ENCODE measurements around the gene EFEMP1. TPM values are rescaled to one million over a fixed set of nuclear protein-coding genes. Genes with fewer than 3 reads are reported as not detected.

EFEMP1 gene
- total RNA-seq, 1 experiment from 2014 or later = 9.4 TPM

GRCh38 chr2:55877087-55877436 lies 46.5 kb downstream of the EFEMP1 start:
- Histone ChIP-seq H3K4me3 (ENCODE audit: insufficient read depth, low read depth, low read length) (no peak overlapping the region), H3K27me3 (ENCODE audit: control insufficient read depth, insufficient read depth, low read length) (no peaks in the 10 kb centered on the region), H3K36me3 (replicated peaks; ENCODE audit: control insufficient read depth, insufficient read depth, low read length) (no peaks in the 10 kb centered on the region)
- DNase-seq = no peak

DNA sequence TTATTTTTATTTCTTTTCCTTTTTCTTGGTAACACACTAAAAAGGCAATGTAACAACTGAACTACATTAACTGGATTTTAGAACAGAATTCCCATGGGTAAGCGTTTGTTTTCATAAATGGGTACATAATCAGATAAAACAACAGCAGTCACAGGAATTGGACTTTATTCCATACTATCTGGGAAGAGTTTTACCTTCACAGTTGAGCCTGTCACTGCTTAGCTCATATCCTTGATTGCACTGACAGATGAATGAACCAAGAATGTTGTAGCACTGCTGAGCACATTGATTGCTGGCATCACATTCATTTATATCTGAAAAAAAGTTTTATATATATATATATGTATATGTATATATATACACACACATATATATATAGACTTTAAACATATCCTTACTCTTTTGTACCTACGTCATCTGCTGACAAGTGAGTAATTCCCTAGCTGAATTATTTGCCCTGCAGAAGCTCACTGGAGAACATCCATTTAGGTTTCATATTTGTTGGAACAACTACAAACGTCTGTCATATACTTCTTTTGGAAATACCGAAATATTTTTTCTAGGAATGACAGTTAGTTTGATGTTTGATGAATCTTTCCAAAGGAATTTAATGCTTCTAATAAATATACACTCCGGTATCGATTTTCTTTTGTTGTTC lies 47.0 kb downstream of the EFEMP1 start:
- H3K4me3 ChIP-seq (ENCODE audit: insufficient read depth, low read depth, low read length) = no peak overlapping the region
- DNase-seq = no peak
- H3K36me3 ChIP-seq (replicated peaks; ENCODE audit: control insufficient read depth, insufficient read depth, low read length) = no peaks in the 10 kb centered on the region
- no peaks in the 10 kb centered on the region for H3K27me3 ChIP-seq (ENCODE audit: control insufficient read depth, insufficient read depth, low read length)

DNA sequence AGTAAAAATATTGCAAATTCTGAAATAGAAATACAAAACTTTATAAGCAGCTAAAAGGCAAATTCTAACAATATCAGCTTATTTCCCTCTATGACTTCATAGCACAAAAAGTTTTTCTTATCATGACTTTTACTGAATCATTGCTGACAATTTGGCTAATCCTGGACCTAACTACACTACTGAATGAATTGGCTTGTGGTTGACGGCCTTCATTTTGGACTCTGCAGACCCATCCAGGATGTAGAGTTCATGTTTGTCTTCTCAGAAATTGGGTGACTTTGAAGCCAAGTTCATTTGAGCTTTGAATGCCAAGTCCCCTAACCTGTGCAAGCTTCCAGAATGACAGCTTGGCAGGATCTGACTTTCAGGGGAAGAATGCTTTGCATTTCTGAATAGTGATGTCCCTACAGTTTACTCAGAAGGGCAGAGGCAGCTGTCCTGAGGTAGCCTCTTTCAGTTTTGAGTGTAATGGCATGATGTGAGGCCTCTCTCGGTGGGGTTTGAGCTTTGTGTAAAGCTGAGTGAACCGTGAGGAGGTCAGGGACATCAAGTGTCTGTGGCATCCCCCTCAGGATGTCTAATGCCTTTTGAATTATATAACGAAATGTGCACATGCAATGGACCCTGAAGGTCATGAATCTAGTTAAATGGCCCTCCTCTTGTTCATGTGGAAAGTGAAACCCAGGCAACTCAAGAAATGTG lies 48.0 kb downstream of the EFEMP1 start:
- Histone ChIP-seq H3K4me3 (ENCODE audit: insufficient read depth, low read depth, low read length) (no peak overlapping the region), H3K36me3 (replicated peaks; ENCODE audit: control insufficient read depth, insufficient read depth, low read length) (no peaks in the 10 kb centered on the region), H3K27me3 (ENCODE audit: control insufficient read depth, insufficient read depth, low read length) (no peaks in the 10 kb centered on the region)
- DNase-seq = no peak

DNA sequence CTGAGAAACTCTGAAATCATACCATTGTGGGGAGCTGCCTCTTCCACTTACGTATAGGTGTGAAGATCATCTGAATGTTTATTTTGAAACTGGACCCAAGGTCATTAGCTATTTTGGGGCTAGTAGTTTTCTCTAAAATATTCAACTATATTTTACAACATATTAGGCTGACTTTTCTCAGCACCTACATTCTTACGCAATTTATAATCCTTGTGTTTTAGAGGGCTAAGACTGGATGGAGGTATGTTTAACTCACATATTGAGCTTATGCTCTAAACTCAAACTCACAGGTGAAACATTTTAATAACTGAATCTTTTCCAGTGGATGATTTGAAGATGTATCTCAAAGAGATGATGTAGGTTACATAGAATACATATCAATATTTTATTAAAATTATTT lies 49.2 kb downstream of the EFEMP1 start:
- no peaks in the 10 kb centered on the region for H3K27me3 ChIP-seq (ENCODE audit: control insufficient read depth, insufficient read depth, low read length)
- no peaks in the 10 kb centered on the region for H3K36me3 ChIP-seq (replicated peaks; ENCODE audit: control insufficient read depth, insufficient read depth, low read length)
- no peak overlapping the region for H3K4me3 ChIP-seq (ENCODE audit: insufficient read depth, low read depth, low read length)
- DNase-seq = no peak

GRCh38 chr2:55871637-55872036 lies 51.9 kb downstream of the EFEMP1 start:
- no peaks in the 10 kb centered on the region for H3K36me3 ChIP-seq (replicated peaks; ENCODE audit: control insufficient read depth, insufficient read depth, low read length)
- no peaks in the 10 kb centered on the region for H3K27me3 ChIP-seq (ENCODE audit: control insufficient read depth, insufficient read depth, low read length)
- no peak for DNase-seq
- H3K4me3 ChIP-seq (ENCODE audit: insufficient read depth, low read depth, low read length) = no peak overlapping the region

GRCh38 chr2:55869637-55870325 lies 53.8 kb downstream of the EFEMP1 start:
- DNase-seq = no peak
- Histone ChIP-seq H3K36me3 (replicated peaks; ENCODE audit: control insufficient read depth, insufficient read depth, low read length) (no peaks in the 10 kb centered on the region), H3K4me3 (ENCODE audit: insufficient read depth, low read depth, low read length) (no peak overlapping the region), H3K27me3 (ENCODE audit: control insufficient read depth, insufficient read depth, low read length) (no peaks in the 10 kb centered on the region)

DNA sequence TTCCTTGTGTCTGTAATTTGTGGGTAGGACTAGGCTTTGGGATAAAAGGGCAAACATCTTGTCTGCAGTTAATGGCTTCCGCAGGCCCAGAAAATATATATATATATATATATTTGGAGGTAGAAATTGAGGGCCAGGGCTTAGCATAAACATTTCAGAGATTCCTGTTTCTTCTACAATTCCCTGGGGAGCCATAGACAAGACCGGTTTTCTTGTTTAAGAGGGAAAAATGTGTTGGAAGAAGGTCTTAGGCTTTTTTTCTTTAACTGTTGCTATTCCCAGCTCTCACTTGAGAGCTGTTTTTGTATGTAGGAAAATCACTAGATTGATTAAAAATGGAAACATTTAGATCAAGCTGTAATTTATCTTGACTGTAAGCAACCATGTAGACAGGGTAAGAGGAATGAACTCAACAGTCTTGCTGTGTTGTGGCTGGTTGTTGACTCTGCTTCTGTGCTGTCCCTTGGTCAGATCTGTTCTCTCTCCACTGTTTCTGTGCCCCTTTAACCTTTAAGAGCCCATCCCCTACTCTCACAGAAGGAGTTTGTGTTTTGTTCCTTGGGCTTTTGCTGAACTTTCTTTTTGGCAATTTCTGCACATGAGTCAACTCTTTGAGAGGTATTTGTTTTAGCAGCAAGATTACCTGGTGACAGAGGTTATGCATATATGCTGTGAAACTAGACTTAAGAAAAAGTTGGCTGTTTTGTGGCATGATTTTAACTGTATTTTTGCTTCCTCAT lies 58.3 kb downstream of the EFEMP1 start:
- H3K27me3 ChIP-seq (ENCODE audit: control insufficient read depth, insufficient read depth, low read length) = no peaks in the 10 kb centered on the region
- no peak overlapping the region for H3K4me3 ChIP-seq (ENCODE audit: insufficient read depth, low read depth, low read length)
- DNase-seq = no peak
- H3K36me3 ChIP-seq (replicated peaks; ENCODE audit: control insufficient read depth, insufficient read depth, low read length) = no peaks in the 10 kb centered on the region

- H3K4me3 ChIP-seq (ENCODE audit: insufficient read depth, low read depth, low read length) = no peak overlapping the region
- H3K27me3 ChIP-seq (ENCODE audit: control insufficient read depth, insufficient read depth, low read length) = no peaks in the 10 kb centered on the region
- no peaks in the 10 kb centered on the region for H3K36me3 ChIP-seq (replicated peaks; ENCODE audit: control insufficient read depth, insufficient read depth, low read length)
- DNase-seq = no peak
Measured at GRCh38 chr2:55864351-55865084, 59.1 kb downstream of the EFEMP1 start.

- H3K4me3 ChIP-seq (ENCODE audit: insufficient read depth, low read depth, low read length) = no peak overlapping the region
- H3K36me3 ChIP-seq (replicated peaks; ENCODE audit: control insufficient read depth, insufficient read depth, low read length) = no peaks in the 10 kb centered on the region
- no peak for DNase-seq
- no peaks in the 10 kb centered on the region for H3K27me3 ChIP-seq (ENCODE audit: control insufficient read depth, insufficient read depth, low read length)
Measured at GRCh38 chr2:55862673-55863390, 60.8 kb downstream of the EFEMP1 start.

GRCh38 chr2:55862246-55862645 lies 61.3 kb downstream of the EFEMP1 start:
- DNase-seq = no peak
- H3K27me3 ChIP-seq (ENCODE audit: control insufficient read depth, insufficient read depth, low read length) = no peaks in the 10 kb centered on the region
- H3K36me3 ChIP-seq (replicated peaks; ENCODE audit: control insufficient read depth, insufficient read depth, low read length) = no peaks in the 10 kb centered on the region
- no peak overlapping the region for H3K4me3 ChIP-seq (ENCODE audit: insufficient read depth, low read depth, low read length)

DNA sequence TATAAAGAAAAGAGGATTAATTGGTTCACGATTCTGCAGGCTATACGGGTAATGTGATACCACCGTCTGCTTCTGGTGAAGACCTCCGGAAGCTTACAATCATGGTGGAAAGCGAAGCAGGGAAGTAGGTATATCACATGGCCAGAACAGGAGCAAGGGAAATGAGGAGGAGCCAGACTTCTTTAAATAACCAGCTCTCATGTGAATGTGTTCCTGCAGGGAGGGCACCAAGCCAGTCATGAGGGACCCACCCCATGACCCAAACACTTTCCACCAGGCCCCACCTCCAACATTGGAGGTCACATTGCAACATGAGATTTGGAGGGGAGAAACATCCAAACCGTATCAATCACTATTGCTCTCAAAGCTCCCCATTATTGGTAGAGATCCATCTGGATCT lies 61.8 kb downstream of the EFEMP1 start:
- no peaks in the 10 kb centered on the region for H3K36me3 ChIP-seq (replicated peaks; ENCODE audit: control insufficient read depth, insufficient read depth, low read length)
- no peak overlapping the region for H3K4me3 ChIP-seq (ENCODE audit: insufficient read depth, low read depth, low read length)
- no peak for DNase-seq
- no peaks in the 10 kb centered on the region for H3K27me3 ChIP-seq (ENCODE audit: control insufficient read depth, insufficient read depth, low read length)

DNA sequence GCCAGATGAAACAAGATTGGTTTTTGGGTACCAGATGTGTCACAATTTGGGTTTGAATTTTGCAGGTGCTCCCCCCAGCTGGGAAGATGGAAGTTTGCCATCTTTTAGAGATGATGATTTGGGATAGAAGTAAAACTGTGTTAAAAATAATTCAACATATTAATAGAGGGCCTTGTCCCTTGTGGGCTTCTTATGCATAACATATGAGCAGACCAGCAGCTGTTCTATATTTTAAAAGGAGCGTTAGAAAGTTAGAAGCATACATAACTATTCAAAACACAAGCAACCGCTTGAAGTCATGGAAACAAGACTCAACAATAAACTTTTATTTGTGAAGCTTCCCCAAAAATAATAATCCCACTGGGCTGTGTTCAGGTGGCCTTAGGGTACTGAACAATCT lies 62.8 kb downstream of the EFEMP1 start:
- H3K4me3 ChIP-seq (ENCODE audit: insufficient read depth, low read depth, low read length) = no peak overlapping the region
- H3K36me3 ChIP-seq (replicated peaks; ENCODE audit: control insufficient read depth, insufficient read depth, low read length) = no peaks in the 10 kb centered on the region
- no peak for DNase-seq
- H3K27me3 ChIP-seq (ENCODE audit: control insufficient read depth, insufficient read depth, low read length) = no peaks in the 10 kb centered on the region

- Histone ChIP-seq H3K36me3 (replicated peaks; ENCODE audit: control insufficient read depth, insufficient read depth, low read length) (no peaks in the 10 kb centered on the region), H3K4me3 (ENCODE audit: insufficient read depth, low read depth, low read length) (no peak overlapping the region), H3K27me3 (ENCODE audit: control insufficient read depth, insufficient read depth, low read length) (no peaks in the 10 kb centered on the region)
- DNase-seq = peak; percentile 2
Measured at GRCh38 chr2:55859875-55860274, 63.7 kb downstream of the EFEMP1 start.

- Histone ChIP-seq H3K27me3 (ENCODE audit: control insufficient read depth, insufficient read depth, low read length) (no peaks in the 10 kb centered on the region), H3K36me3 (replicated peaks; ENCODE audit: control insufficient read depth, insufficient read depth, low read length) (no peaks in the 10 kb centered on the region), H3K4me3 (ENCODE audit: insufficient read depth, low read depth, low read length) (no peak overlapping the region)
- DNase-seq = no peak
Measured at GRCh38 chr2:55857766-55858165, 65.8 kb downstream of the EFEMP1 start.
